Mesenchymal stem cell (in vitro differentiated cells and primary cell): ENCODE results near the gene MXD1.

Source experiments
- DNase-seq: peaks from one replicate; pipeline ENCODE4 v3.0.0-alpha.2; 2013
- H2AFZ ChIP-seq: one replicate; pipeline ENCODE4 v1.6.1; 2013; ENCODE audit warnings: low read depth, mild to moderate bottlenecking, control low read depth, inconsistent platforms, low read length, moderate library complexity
- H2AK5ac ChIP-seq: 2 replicates; pipeline ENCODE4 v1.6.1; 2013; ENCODE audit warnings: low read length, moderate library complexity, mild to moderate bottlenecking, inconsistent platforms; ENCODE audit not compliant: severe bottlenecking
- H2BK120ac ChIP-seq: one replicate; pipeline ENCODE4 v1.6.1; 2013; ENCODE audit warnings: low read depth, mild to moderate bottlenecking, inconsistent platforms, low read length, moderate library complexity
- H2BK12ac ChIP-seq, 2 experiments: one replicate each; pipeline ENCODE4 v1.6.1; 2013; ENCODE audit warnings: inconsistent platforms in 2 of 2, low read length in 2 of 2, mild to moderate bottlenecking in 2 of 2, moderate library complexity in 2 of 2, control low read depth in 1 of 2
- H2BK15ac ChIP-seq: one replicate; pipeline ENCODE4 v1.6.1; 2013; ENCODE audit warnings: mild to moderate bottlenecking, low read depth, inconsistent platforms; ENCODE audit not compliant: poor library complexity, severe bottlenecking
- H2BK5ac ChIP-seq: 2 replicates; pipeline ENCODE4 v1.6.1; 2013; ENCODE audit warnings: low read depth, mild to moderate bottlenecking, low read length, control low read depth, inconsistent platforms; ENCODE audit not compliant: poor library complexity, severe bottlenecking
- H3K14ac ChIP-seq, 2 experiments: one replicate each; pipeline ENCODE4 v1.6.1; 2013; ENCODE audit warnings: inconsistent platforms in 2 of 2, low read length in 2 of 2, control low read depth in 1 of 2, mild to moderate bottlenecking in 1 of 2, moderate library complexity in 1 of 2
- H3K18ac ChIP-seq, 2 experiments: one replicate each; pipeline ENCODE4 v1.6.1; 2013; ENCODE audit warnings: inconsistent platforms in 2 of 2, low read length in 2 of 2, control low read depth in 1 of 2, low read depth in 1 of 2, mild to moderate bottlenecking in 1 of 2
- H3K23ac ChIP-seq, 2 experiments: one replicate each; pipeline ENCODE4 v1.6.1; 2013; ENCODE audit warnings: inconsistent platforms in 2 of 2, low read length in 2 of 2, mild to moderate bottlenecking in 2 of 2, moderate library complexity in 2 of 2, control low read depth in 1 of 2
- H3K27ac ChIP-seq: 2 replicates; pipeline ENCODE4 v1.5.1; 2013; ENCODE audit warnings: mild to moderate bottlenecking, moderate library complexity, low read length, control low read depth, inconsistent platforms; ENCODE audit not compliant: poor library complexity, severe bottlenecking
- H3K27me3 ChIP-seq, 2 experiments: 2 replicates each; pipeline versions ENCODE4 v1.6.1 to v1.7.0; 2013; ENCODE audit warnings: low read length in 2 of 2, mild to moderate bottlenecking in 2 of 2, moderate library complexity in 2 of 2, control low read depth in 1 of 2, inconsistent platforms in 1 of 2; ENCODE audit not compliant: control insufficient read depth in 1 of 2, insufficient read depth in 1 of 2
- H3K36me3 ChIP-seq, 2 experiments: 2 replicates each; pipeline versions ENCODE4 v1.6.1 to v1.7.0; 2013; ENCODE audit warnings: low read length in 2 of 2, control low read depth in 1 of 2, inconsistent platforms in 1 of 2, low read depth in 1 of 2, mild to moderate bottlenecking in 1 of 2; ENCODE audit not compliant: insufficient read depth in 2 of 2, control insufficient read depth in 1 of 2
- H3K4ac ChIP-seq, 2 experiments: one replicate each; pipeline ENCODE4 v1.6.1; 2013; ENCODE audit warnings: inconsistent platforms in 2 of 2, low read length in 2 of 2, mild to moderate bottlenecking in 2 of 2, moderate library complexity in 2 of 2, control low read depth in 1 of 2, low read depth in 1 of 2
- H3K4me1 ChIP-seq: 2 replicates; pipeline ENCODE4 v1.6.1; 2013; ENCODE audit warnings: low read depth, low read length, control low read depth; ENCODE audit not compliant: control insufficient read depth, insufficient read depth
- H3K4me2 ChIP-seq: 2 replicates; pipeline ENCODE4 v1.6.1; 2013; ENCODE audit warnings: low read length, mild to moderate bottlenecking, inconsistent platforms; ENCODE audit not compliant: poor library complexity, severe bottlenecking
- H3K4me3 ChIP-seq, 2 experiments: 2 replicates each; pipeline versions ENCODE4 v1.5.1 to v1.7.0; 2013; ENCODE audit warnings: low read length in 2 of 2, mild to moderate bottlenecking in 2 of 2, control low read depth in 1 of 2, low read depth in 1 of 2; ENCODE audit not compliant: insufficient read depth in 1 of 2
- H3K79me1 ChIP-seq: replicated peaks from 2 replicates; pipeline ENCODE4 v1.6.1; 2013; ENCODE audit warnings: mild to moderate bottlenecking, control low read depth, low read length, inconsistent platforms; ENCODE audit not compliant: poor library complexity, severe bottlenecking
- H3K9ac ChIP-seq: 2 replicates; pipeline ENCODE4 v1.7.0; 2013; ENCODE audit warnings: mild to moderate bottlenecking, low read length, moderate library complexity
- H3K9me3 ChIP-seq: 2 replicates; pipeline ENCODE4 v1.7.0; 2013; ENCODE audit warnings: mild to moderate bottlenecking, low read length; ENCODE audit not compliant: control insufficient read depth
- H4K8ac ChIP-seq: one replicate; pipeline ENCODE4 v1.6.1; 2013; ENCODE audit warnings: inconsistent platforms, mild to moderate bottlenecking, low read length, moderate library complexity
- H4K91ac ChIP-seq: one replicate; pipeline ENCODE4 v1.6.1; 2013; ENCODE audit warnings: mild to moderate bottlenecking, low read length, inconsistent platforms
- WGBS: methylation state at CpG from one replicate; pipeline ENCODE4 v1.1.7; 2013; ENCODE audit warnings: mixed read lengths; 5-methylcytosine and 5-hydroxymethylcytosine counted together

Gene MXD1

GRCh38 chr2:69954084-69954483 is 39.2 kb downstream of the MXD1 start:
- no peak overlapping the region for H3K9ac ChIP-seq
- no peaks in the 10 kb centered on the region for H3K9me3 ChIP-seq
- H2BK15ac ChIP-seq: no peak overlapping the region
- H4K8ac ChIP-seq: no peak overlapping the region
- no peak overlapping the region for H2AFZ ChIP-seq
- H2BK120ac ChIP-seq: no peak overlapping the region
- no peaks in the 10 kb centered on the region for H3K36me3 ChIP-seq
- no peak overlapping the region for H3K4me2 ChIP-seq
- H2BK5ac ChIP-seq: no peak overlapping the region
- H3K18ac ChIP-seq: no peak overlapping the region
- H2AK5ac ChIP-seq: no peak overlapping the region
- no peaks in the 10 kb centered on the region for H3K79me1 ChIP-seq
- H3K27me3 ChIP-seq: peaks cover 29 to 36% of the 10 kb centered on the region in 2 experiments
- H3K14ac ChIP-seq: no peak overlapping the region
- H3K23ac ChIP-seq: no peak overlapping the region
- no peak for DNase-seq
- 100% methylated on average over 1 of the region's 1 CpG for WGBS
- H3K4me1 ChIP-seq: peaks cover 1% of the 10 kb centered on the region
- H3K4me3 ChIP-seq: no peak overlapping the region
- no peak overlapping the region for H3K27ac ChIP-seq
- H4K91ac ChIP-seq: no peak overlapping the region
- no peak overlapping the region for H2BK12ac ChIP-seq
- H3K4ac ChIP-seq: no peak overlapping the region

GRCh38 chr2:69955029-69955428 is 40.1 kb downstream of the MXD1 start:
- Histone ChIP-seq H3K79me1 (no peaks in the 10 kb centered on the region), H3K4me3 (no peak overlapping the region), H4K91ac (no peak overlapping the region), H2BK120ac (no peak overlapping the region), H2BK5ac (no peak overlapping the region), H3K4ac (no peak overlapping the region), H3K36me3 (no peaks in the 10 kb centered on the region), H3K27me3 (peaks cover 33 to 45% of the 10 kb centered on the region in 2 experiments), H3K9ac (no peak overlapping the region), H2BK12ac (no peak overlapping the region), H2AK5ac (no peak overlapping the region), H2BK15ac (no peak overlapping the region), H3K4me1 (peaks cover 1% of the 10 kb centered on the region), H2AFZ (no peak overlapping the region), H3K27ac (no peak overlapping the region), H3K9me3 (no peaks in the 10 kb centered on the region), H3K4me2 (no peak overlapping the region), H3K14ac (no peak overlapping the region), H3K18ac (no peak overlapping the region), H3K23ac (no peak overlapping the region), H4K8ac (no peak overlapping the region)
- WGBS: 91% methylated on average over 11 of the region's 11 CpGs
- no peak for DNase-seq

DNA sequence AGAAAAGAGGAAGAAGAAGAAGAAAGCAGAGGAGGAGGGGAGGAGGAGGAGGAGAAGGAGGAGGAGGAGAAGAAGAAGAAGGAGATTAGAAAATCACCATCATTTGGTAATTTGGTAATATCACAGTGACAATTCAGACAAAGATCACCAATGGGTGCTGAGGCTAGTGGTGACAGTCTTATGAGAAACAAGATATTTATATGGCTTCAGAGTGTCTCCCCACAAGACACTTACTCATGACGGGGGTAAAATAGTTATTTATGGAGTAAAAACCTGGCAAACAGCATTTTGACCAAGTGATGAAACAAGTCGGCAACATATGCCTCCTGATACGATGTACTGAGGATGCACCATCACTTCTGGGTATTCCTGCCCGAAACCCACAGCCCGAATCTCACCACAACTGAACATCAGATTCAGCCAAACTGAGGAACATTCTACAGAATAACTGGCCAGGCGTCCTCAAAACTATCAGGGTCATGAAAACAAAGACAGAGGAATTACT is 41.6 kb downstream of the MXD1 start:
- no peaks in the 10 kb centered on the region for H3K36me3 ChIP-seq
- H3K4me1 ChIP-seq: no peaks in the 10 kb centered on the region
- H3K4me3 ChIP-seq: no peak overlapping the region
- H3K9me3 ChIP-seq: no peaks in the 10 kb centered on the region
- WGBS: 95% methylated on average over 5 of the region's 6 CpGs
- H2BK120ac ChIP-seq: no peak overlapping the region
- no peak overlapping the region for H3K14ac ChIP-seq
- no peak for DNase-seq
- H3K79me1 ChIP-seq: no peaks in the 10 kb centered on the region
- no peak overlapping the region for H2BK12ac ChIP-seq
- no peak overlapping the region for H2AK5ac ChIP-seq
- H2AFZ ChIP-seq: no peak overlapping the region
- H3K23ac ChIP-seq: no peak overlapping the region
- H3K27ac ChIP-seq: no peak overlapping the region
- H3K4me2 ChIP-seq: no peak overlapping the region
- no peak overlapping the region for H4K91ac ChIP-seq
- no peak overlapping the region for H3K9ac ChIP-seq
- no peak overlapping the region for H2BK15ac ChIP-seq
- H3K27me3 ChIP-seq: peaks cover 38 to 49% of the 10 kb centered on the region in 2 experiments
- H4K8ac ChIP-seq: no peak overlapping the region
- no peak overlapping the region for H3K18ac ChIP-seq
- no peak overlapping the region for H3K4ac ChIP-seq
- H2BK5ac ChIP-seq: no peak overlapping the region

DNA sequence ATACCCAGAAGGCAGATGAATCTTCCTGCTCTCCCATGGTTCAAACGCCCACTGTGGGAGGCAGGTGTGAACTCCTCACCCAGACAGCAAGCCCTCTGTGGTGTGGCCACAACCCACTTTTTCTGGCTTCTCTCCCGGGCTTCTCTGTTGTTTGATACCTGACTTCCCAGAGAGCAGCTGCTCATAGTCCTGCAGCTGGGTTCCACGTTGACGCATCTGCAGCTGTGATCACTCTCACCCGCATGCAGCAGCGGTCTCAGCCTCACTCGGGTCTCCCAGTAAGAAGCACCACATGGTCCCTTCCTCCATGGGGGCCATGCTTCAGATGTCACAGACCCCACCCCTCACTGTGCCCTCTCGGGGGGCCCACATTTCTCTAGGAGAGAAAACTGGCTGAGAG is 43.1 kb downstream of the MXD1 start:
- Histone ChIP-seq H2BK12ac (no peak overlapping the region), H3K4me1 (no peaks in the 10 kb centered on the region), H3K9me3 (no peaks in the 10 kb centered on the region), H2BK5ac (no peak overlapping the region), H3K23ac (no peak overlapping the region), H3K27ac (no peak overlapping the region), H2AFZ (no peak overlapping the region), H4K8ac (no peak overlapping the region), H3K27me3 (peaks cover 38 to 54% of the 10 kb centered on the region in 2 experiments), H3K36me3 (no peaks in the 10 kb centered on the region), H4K91ac (no peak overlapping the region), H2BK15ac (no peak overlapping the region), H3K4ac (no peak overlapping the region), H3K9ac (no peak overlapping the region), H3K4me3 (no peak overlapping the region), H2AK5ac (no peak overlapping the region), H3K18ac (no peak overlapping the region), H3K4me2 (no peak overlapping the region), H2BK120ac (no peak overlapping the region), H3K14ac (no peak overlapping the region), H3K79me1 (no peaks in the 10 kb centered on the region)
- no peak for DNase-seq
- WGBS: 81% methylated on average over 8 of the region's 8 CpGs
